Activated CD8-positive, alpha-beta T cell treated with anti-CD3 and anti-CD28 coated beads for 36 hours (primary cell): Measurements from ENCODE around the gene TMEM182. TPM values are rescaled to one million over a fixed set of nuclear protein-coding genes. Genes with fewer than 3 reads are reported as not detected.

Experiments used
- ATAC-seq: fragments of 200-7000 bp; cut with Tn5 transposase; one replicate; pipeline ENCODE4 v1.10.0; 2021; ENCODE audit warnings: mild to moderate bottlenecking, moderate library complexity
- CTCF ChIA-PET: fragments of 350-600 bp; sonication (Branson Sonifier 250); formaldehyde crosslinking; loops from one replicate; lab custom pipeline; 2021; ENCODE audit warnings: antibody characterized with exemption; lab: Charles Lee
- POLR2A ChIA-PET: fragments of 350-600 bp; sonication (Branson Sonifier 250); formaldehyde crosslinking; loops from one replicate; lab custom pipeline; 2021; ENCODE audit warnings: antibody characterized with exemption; lab: Charles Lee
- DNase-seq: peaks from one replicate; pipeline ENCODE4 v3.0.0-alpha.2; 2020
- H3K27ac Mint-ChIP-seq: one replicate; pipeline ENCODE4 v1.8.0; 2021; ENCODE audit warnings: mild to moderate bottlenecking, mixed read lengths
- H3K27me3 Mint-ChIP-seq: one replicate; pipeline ENCODE4 v1.8.0; 2021; ENCODE audit warnings: mixed read lengths
- H3K36me3 Mint-ChIP-seq: one replicate; pipeline ENCODE4 v1.8.0; 2021; ENCODE audit warnings: low read depth, mixed read lengths
- H3K4me1 Mint-ChIP-seq: one replicate; pipeline ENCODE4 v1.8.0; 2021; ENCODE audit warnings: low read depth, mixed read lengths
- H3K4me3 Mint-ChIP-seq: one replicate; pipeline ENCODE4 v1.8.0; 2021; ENCODE audit warnings: mild to moderate bottlenecking, moderate library complexity, mixed read lengths
- H3K9me3 Mint-ChIP-seq: one replicate; pipeline ENCODE4 v1.8.0; 2021; ENCODE audit warnings: mixed read lengths
- intact Hi-C: fragments of 100-400 bp; cut with micrococcal nuclease; formaldehyde crosslinking; loops from one replicate; pipeline ENCODE4 v1.10.0; 2022
- total RNA-seq, 2 experiments: library from RNA; stranded (reverse); gene quantifications; one replicate each; pipeline ENCODE4 v1.2.3, GENCODE V29; 2021
- TF ChIP-seq, protein P1 (sequence below): fragments of 200-600 bp; IDR thresholded peaks from one replicate; pipeline ENCODE4 v1.8.0; 2022; ENCODE audit warnings: antibody characterized with exemption, mild to moderate bottlenecking

The TMEM182 gene
- total RNA-seq, 2 experiments from 2014 or later: 4.4 to 5.3 TPM

GRCh38 chr2:102749938-102750337, 11.9 kb upstream of the TMEM182 start:
- Mint-ChIP-seq H3K36me3 (peaks cover 4% of the 10 kb centered on the region), H3K4me3 (no peak overlapping the region), H3K9me3 (no peaks in the 10 kb centered on the region), H3K4me1 (no peaks in the 10 kb centered on the region), H3K27me3 (no peaks in the 10 kb centered on the region), H3K27ac (no peak overlapping the region)
- CTCF ChIA-PET: interaction anchor here (1.4 to 7.5 kb wide), 3 partner anchors 9 to 277 kb away, joined by 4 to 79 read pairs (median 8); partner anchors contain the start of gene SLC9A4
- intact Hi-C loops: loop anchor here (5.0 kb wide), 1 partner anchor 57 kb away; no protein-coding TSS in a partner anchor
- POLR2A ChIA-PET: no interaction called here
- TF ChIP-seq, protein P1, sequence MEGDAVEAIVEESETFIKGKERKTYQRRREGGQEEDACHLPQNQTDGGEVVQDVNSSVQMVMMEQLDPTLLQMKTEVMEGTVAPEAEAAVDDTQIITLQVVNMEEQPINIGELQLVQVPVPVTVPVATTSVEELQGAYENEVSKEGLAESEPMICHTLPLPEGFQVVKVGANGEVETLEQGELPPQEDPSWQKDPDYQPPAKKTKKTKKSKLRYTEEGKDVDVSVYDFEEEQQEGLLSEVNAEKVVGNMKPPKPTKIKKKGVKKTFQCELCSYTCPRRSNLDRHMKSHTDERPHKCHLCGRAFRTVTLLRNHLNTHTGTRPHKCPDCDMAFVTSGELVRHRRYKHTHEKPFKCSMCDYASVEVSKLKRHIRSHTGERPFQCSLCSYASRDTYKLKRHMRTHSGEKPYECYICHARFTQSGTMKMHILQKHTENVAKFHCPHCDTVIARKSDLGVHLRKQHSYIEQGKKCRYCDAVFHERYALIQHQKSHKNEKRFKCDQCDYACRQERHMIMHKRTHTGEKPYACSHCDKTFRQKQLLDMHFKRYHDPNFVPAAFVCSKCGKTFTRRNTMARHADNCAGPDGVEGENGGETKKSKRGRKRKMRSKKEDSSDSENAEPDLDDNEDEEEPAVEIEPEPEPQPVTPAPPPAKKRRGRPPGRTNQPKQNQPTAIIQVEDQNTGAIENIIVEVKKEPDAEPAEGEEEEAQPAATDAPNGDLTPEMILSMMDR: no peak
- ATAC-seq: no peak
- DNase-seq: no peak

GRCh38 chr2:102753563-102754159, 8.2 kb upstream of the TMEM182 start:
- intact Hi-C loops: loop anchor here (5.0 kb wide), 1 partner anchor 54 kb away; no protein-coding TSS in a partner anchor
- CTCF ChIA-PET: interaction anchor here (0.7 to 7.5 kb wide), 23 partner anchors 10 to 1935 kb away, joined by 3 to 79 read pairs (median 6); partner anchors contain the start of gene TMEM182
- DNase-seq: peak; percentile 42
- Mint-ChIP-seq H3K27ac (no peak overlapping the region), H3K9me3 (no peaks in the 10 kb centered on the region), H3K4me1 (no peaks in the 10 kb centered on the region), H3K4me3 (no peak overlapping the region), H3K27me3 (no peaks in the 10 kb centered on the region), H3K36me3 (peaks cover 6% of the 10 kb centered on the region)
- POLR2A ChIA-PET: no interaction called here
- TF ChIP-seq, protein P1: peak; percentile 92
- ATAC-seq: peak; percentile 51

DNA sequence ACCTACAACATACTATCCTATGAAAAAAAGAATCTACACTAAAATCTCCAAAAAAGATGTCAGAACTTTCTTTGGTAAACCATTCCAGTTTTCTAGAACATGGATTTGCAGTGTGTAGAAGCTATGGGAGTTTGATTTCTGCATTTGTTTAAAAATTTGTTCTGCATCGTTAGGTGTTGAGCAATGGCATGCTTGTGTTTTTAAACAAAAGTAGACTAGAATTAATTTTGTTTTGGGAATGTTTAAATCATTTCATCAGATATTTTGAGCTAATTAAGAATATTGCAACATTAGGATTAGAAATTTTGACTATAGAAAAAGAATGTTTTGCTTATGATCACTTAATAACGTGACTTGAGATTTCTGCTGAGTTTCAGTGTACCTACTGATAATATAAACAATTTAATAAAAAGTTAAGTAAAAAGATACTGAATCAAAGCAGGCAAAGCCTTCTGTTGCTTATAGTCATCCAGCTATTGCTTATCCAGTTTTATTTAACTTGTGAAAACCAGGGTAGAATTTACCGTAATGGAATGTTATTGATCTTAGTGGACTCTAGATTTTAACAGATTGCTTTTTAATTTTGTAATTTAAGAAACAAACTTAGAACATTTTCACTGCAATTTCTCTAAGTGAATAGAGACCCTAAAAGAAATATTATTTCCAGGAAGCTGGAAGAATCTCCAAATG, 7.2 kb upstream of the TMEM182 start:
- no peaks in the 10 kb centered on the region for H3K9me3 Mint-ChIP-seq
- CTCF ChIA-PET: interaction anchor here (1.5 to 7.5 kb wide), 7 partner anchors 11 to 241 kb away, joined by 4 to 79 read pairs (median 6); partner anchors contain the start of gene TMEM182
- no peaks in the 10 kb centered on the region for H3K4me1 Mint-ChIP-seq
- DNase-seq: no peak
- ATAC-seq: no peak
- POLR2A ChIA-PET: no interaction called here
- no peaks in the 10 kb centered on the region for H3K27me3 Mint-ChIP-seq
- intact Hi-C loops: loop anchor here (5.0 kb wide), 1 partner anchor 53 kb away; no protein-coding TSS in a partner anchor
- TF ChIP-seq, protein P1: no peak
- H3K36me3 Mint-ChIP-seq: peaks cover 6% of the 10 kb centered on the region
- no peak overlapping the region for H3K4me3 Mint-ChIP-seq
- no peak overlapping the region for H3K27ac Mint-ChIP-seq

- POLR2A ChIA-PET: no interaction called here
- intact Hi-C loops: no loop called here
- Mint-ChIP-seq H3K27me3 (no peaks in the 10 kb centered on the region), H3K4me3 (no peak overlapping the region), H3K27ac (no peak overlapping the region), H3K4me1 (no peaks in the 10 kb centered on the region), H3K9me3 (no peaks in the 10 kb centered on the region), H3K36me3 (peaks cover 8% of the 10 kb centered on the region)
- DNase-seq: no peak
- CTCF ChIA-PET: interaction anchor here (1.0 to 7.5 kb wide), 4 partner anchors 10 to 52 kb away, joined by 3 to 79 read pairs (median 70); partner anchors contain the start of gene TMEM182
- TF ChIP-seq, protein P1: no peak
- ATAC-seq: no peak
Measured at GRCh38 chr2:102755284-102755683, 6.5 kb upstream of the TMEM182 start.

GRCh38 chr2:102758439-102758838, 3.4 kb upstream of the TMEM182 start:
- Mint-ChIP-seq H3K4me3 (no peak overlapping the region), H3K27me3 (no peaks in the 10 kb centered on the region), H3K4me1 (no peaks in the 10 kb centered on the region), H3K9me3 (no peaks in the 10 kb centered on the region), H3K36me3 (peaks cover 11% of the 10 kb centered on the region), H3K27ac (no peak overlapping the region)
- DNase-seq (no peak), ATAC-seq (no peak)
- TF ChIP-seq, protein P1: no peak
- CTCF ChIA-PET: interaction anchor here (1.8 to 5.0 kb wide), 3 partner anchors 10 to 81 kb away, joined by 5 to 21 read pairs (median 8); no protein-coding TSS in a partner anchor
- intact Hi-C loops: no loop called here
- POLR2A ChIA-PET: no interaction called here
